ENCODE data around the gene COL25A1. TPM values are rescaled to one million over a fixed set of nuclear protein-coding genes. Genes with fewer than 3 reads are reported as not detected.

The COL25A1 gene
- total RNA-seq, 1 experiment from 2014 or later = not detected

- Histone ChIP-seq H3K9me2 (ENCODE audit: insufficient read depth) (no peaks in the 10 kb centered on the region), H3K9me3 (ENCODE audit: control insufficient read depth in 1 of 2, insufficient read depth in 1 of 2, low read depth in 1 of 2, low read length in 2 of 2) (no peaks in the 10 kb centered on the region), H3K36me3 (ENCODE audit: control insufficient read depth in 1 of 2, insufficient read depth in 2 of 2, low read length in 2 of 2) (no peaks in the 10 kb centered on the region), H3K4me1 (ENCODE audit: control insufficient read depth in 1 of 2, insufficient read depth in 2 of 2, low read length in 2 of 2) (no peaks in the 10 kb centered on the region), H3K4me2 (ENCODE audit: low read length) (no peak overlapping the region), H2AFZ (ENCODE audit: low read depth, low read length, poor library complexity, severe bottlenecking) (no peak overlapping the region), H3K79me2 (ENCODE audit: insufficient read depth, low read length) (no peaks in the 10 kb centered on the region), H4K20me1 (ENCODE audit: insufficient read depth) (no peaks in the 10 kb centered on the region), H3K27me3 (ENCODE audit: insufficient read depth, low read length) (no peaks in the 10 kb centered on the region), H3K27ac (ENCODE audit: low read depth, low read length) (no peak overlapping the region), H3K4me3 (replicated peaks in 1 of 2; ENCODE audit: low read depth in 1 of 2, low read length in 2 of 2) (no peak overlapping the region), H3K9ac (ENCODE audit: low read length) (no peak overlapping the region)
- intact Hi-C loops (cut with micrococcal nuclease) = no loop called here
- DNase-seq (ENCODE audit: low read depth, low spot score) (no peak), ATAC-seq (no peak)
- TF ChIP-seq TCF7L2 (IDR thresholded peaks at IDR 0.05; ENCODE audit: borderline replicate concordance, extremely low read depth, insufficient read depth, insufficient read length) (no peak), MAX (IDR thresholded peaks at IDR 0.05) (no peak), REST (IDR thresholded peaks at IDR 0.05; ENCODE audit: low read depth) (no peak), FOSL1 (IDR thresholded peaks at IDR 0.05; ENCODE audit: low read depth) (no peak), SP1 (IDR thresholded peaks at IDR 0.05; ENCODE audit: low read depth) (no peak), ZNF274 (IDR thresholded peaks at IDR 0.05; ENCODE audit: low read depth, low read length) (no peak), EZH2phosphoT487 (IDR thresholded peaks at IDR 0.05; ENCODE audit: borderline replicate concordance) (no peak), ELF1 (IDR thresholded peaks at IDR 0.05; ENCODE audit: borderline replicate concordance, low read depth) (no peak), ZFX (IDR thresholded peaks at IDR 0.05) (no peak), ZBTB33 (IDR thresholded peaks at IDR 0.05; ENCODE audit: extremely low read depth, insufficient replicate concordance, low read length) (no peak), JUND (IDR thresholded peaks at IDR 0.05) (no peak), RAD21 (IDR thresholded peaks at IDR 0.05; ENCODE audit: low read depth) (no peak), POLR2AphosphoS5 (IDR thresholded peaks at IDR 0.05; ENCODE audit: low read depth, low read length) (no peak)
- no TSS peak for BruUV-seq (replicated peaks)
- ChIA-PET CTCF (no interaction called here), POLR2A (no interaction called here), RAD21 (ENCODE audit: low non-redundant PET in 1 of 2, low total read pairs in 2 of 2, uncharacterized antibody in 2 of 2, unreplicated experiment in 2 of 2) (no interaction called here)
Measured at GRCh38 chr4:108779958-108780357, 522.5 kb downstream of the COL25A1 start.
